ENCODE data around the gene GTPBP3. TPM values are rescaled to one million over a fixed set of nuclear protein-coding genes. Genes with fewer than 3 reads are reported as not detected.

Gene GTPBP3
- polyA plus RNA-seq, 3 donors, result 1.0 to 22.0 (median 1.7) TPM

DNA sequence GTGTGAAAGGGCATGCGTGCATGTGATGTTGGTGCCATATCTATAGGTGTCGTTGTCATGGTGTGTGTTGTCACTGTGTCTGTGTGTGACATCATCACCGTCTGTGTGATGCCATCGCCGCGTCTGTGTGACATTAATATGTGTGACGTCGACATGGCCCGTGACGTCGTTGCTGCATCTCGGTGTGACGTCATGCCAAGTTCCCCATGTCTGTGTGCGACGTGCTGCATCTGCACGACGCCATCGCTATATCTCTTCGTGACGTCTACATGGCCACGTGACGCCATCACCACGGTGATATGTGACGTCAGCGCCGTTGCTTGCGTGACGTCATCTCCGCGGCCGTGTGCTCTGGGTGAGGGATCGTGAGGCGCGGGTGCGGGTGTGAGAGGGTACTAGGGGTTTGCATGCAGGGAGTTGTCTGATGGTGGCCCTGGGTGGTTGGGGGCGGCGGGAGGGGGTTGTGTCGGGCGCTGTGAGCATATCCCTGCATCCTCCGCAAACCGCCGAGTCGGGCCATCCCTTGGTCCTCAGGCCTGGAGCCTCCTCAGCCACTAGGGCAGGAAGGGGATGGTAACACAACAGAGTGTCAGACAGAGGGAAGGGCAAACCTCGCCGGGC is 14.6 kb downstream of the GTPBP3 start:
- H3K36me3 Mint-ChIP-seq, result no peaks in the 10 kb centered on the region
- H3K27ac Mint-ChIP-seq, result no peak overlapping the region
- Histone ChIP-seq H3K4me2 (replicated peaks; ENCODE audit: extremely low read depth, low read length, poor library complexity, severe bottlenecking) (no peak overlapping the region), H3K27ac (ENCODE audit: low read depth in 1 of 2, low read length in 2 of 2) (no peak overlapping the region), H3K9me3 (replicated peaks in 1 of 2; ENCODE audit: control insufficient read depth in 1 of 2, insufficient read depth in 1 of 2, low read length in 2 of 2) (no peaks in the 10 kb centered on the region), H3K4me3 (replicated peaks in 1 of 3; ENCODE audit: low read depth in 2 of 3, low read length in 3 of 3) (no peak overlapping the region), H3K4me1 (ENCODE audit: control insufficient read depth in 1 of 2, insufficient read depth in 2 of 2, low read length in 2 of 2) (peaks cover 3 to 5% of the 10 kb centered on the region in 2 donors), H4K20me1 (ENCODE audit: insufficient read depth, low read length) (no peaks in the 10 kb centered on the region), H3K36me3 (replicated peaks in 1 of 2; ENCODE audit: control insufficient read depth in 1 of 2, insufficient read depth in 2 of 2, low read length in 2 of 2) (no peaks in the 10 kb centered on the region), H3K79me2 (ENCODE audit: insufficient read depth, low read length) (no peaks in the 10 kb centered on the region), H2AFZ (ENCODE audit: insufficient read depth, low read depth, low read length, poor library complexity, severe bottlenecking) (no peak overlapping the region), H3K27me3 (ENCODE audit: control insufficient read depth in 2 of 2, insufficient read depth in 2 of 2, low read length in 2 of 2) (peaks cover 0 to 19% of the 10 kb centered on the region in 2 donors), H3K9ac (ENCODE audit: insufficient read depth, low read length, poor library complexity, severe bottlenecking) (no peak overlapping the region)
- WGBS (ENCODE audit: insufficient coverage), result 85% methylated on average over 35 of the region's 45 CpGs
- peaks cover 18% of the 10 kb centered on the region for H3K4me1 Mint-ChIP-seq
- TF ChIP-seq, protein P1, sequence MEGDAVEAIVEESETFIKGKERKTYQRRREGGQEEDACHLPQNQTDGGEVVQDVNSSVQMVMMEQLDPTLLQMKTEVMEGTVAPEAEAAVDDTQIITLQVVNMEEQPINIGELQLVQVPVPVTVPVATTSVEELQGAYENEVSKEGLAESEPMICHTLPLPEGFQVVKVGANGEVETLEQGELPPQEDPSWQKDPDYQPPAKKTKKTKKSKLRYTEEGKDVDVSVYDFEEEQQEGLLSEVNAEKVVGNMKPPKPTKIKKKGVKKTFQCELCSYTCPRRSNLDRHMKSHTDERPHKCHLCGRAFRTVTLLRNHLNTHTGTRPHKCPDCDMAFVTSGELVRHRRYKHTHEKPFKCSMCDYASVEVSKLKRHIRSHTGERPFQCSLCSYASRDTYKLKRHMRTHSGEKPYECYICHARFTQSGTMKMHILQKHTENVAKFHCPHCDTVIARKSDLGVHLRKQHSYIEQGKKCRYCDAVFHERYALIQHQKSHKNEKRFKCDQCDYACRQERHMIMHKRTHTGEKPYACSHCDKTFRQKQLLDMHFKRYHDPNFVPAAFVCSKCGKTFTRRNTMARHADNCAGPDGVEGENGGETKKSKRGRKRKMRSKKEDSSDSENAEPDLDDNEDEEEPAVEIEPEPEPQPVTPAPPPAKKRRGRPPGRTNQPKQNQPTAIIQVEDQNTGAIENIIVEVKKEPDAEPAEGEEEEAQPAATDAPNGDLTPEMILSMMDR (IDR thresholded peaks at IDR 0.05), result no peak
- intact Hi-C loops (cut with micrococcal nuclease), result no loop called here
- H3K9me3 Mint-ChIP-seq, result peaks cover 0 to 3% (median 0%) of the 10 kb centered on the region in 7 donors
- no peak for DNase-seq
- H3K4me3 Mint-ChIP-seq, result peak overlapping the region in 1 of 2 donors; percentile 69
- H3K27me3 Mint-ChIP-seq (ENCODE audit: low read depth in 3 of 3), result peaks cover 17 to 53% (median 44%) of the 10 kb centered on the region in 3 donors

DNA sequence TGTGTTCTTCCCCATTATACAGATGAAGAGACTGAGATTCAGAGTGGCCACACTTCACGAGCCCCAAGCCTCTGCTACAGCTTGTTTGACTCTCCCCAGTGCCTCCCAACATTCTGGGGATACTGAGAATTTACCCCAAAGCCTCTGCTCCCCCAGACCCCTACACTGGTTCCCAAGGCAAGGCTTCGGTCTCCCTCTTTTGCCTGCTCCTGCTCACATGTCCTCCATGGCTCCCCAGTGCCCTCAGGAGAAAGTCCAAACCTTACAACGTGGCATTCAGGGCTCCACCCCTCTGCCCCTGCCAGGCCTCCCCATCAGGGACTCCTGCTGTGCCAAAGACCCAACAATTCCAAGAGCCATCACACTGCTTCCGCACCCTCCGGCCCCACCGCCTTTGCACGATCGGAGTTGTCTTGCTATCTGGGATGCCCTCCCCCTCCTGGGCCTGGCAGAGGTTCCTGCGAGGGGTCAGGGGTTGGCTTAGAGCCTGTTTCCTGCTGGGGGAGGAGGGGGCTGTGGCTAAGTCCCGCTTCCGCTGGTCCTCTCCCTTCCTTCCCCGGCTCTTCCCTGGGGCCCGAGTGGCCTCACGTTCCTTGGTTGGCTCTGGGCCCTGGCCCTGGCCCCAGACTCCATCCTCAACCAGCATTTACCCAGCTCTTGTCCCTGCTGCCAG is 15.4 kb downstream of the GTPBP3 start:
- Histone ChIP-seq H3K9me3 (replicated peaks in 1 of 2; ENCODE audit: control insufficient read depth in 1 of 2, insufficient read depth in 1 of 2, low read length in 2 of 2) (no peaks in the 10 kb centered on the region), H3K9ac (ENCODE audit: insufficient read depth, low read length, poor library complexity, severe bottlenecking) (no peak overlapping the region), H2AFZ (ENCODE audit: insufficient read depth, low read depth, low read length, poor library complexity, severe bottlenecking) (peak overlapping the region; percentile 41), H3K27ac (ENCODE audit: low read depth in 1 of 2, low read length in 2 of 2) (no peak overlapping the region), H3K4me2 (replicated peaks; ENCODE audit: extremely low read depth, low read length, poor library complexity, severe bottlenecking) (no peak overlapping the region), H3K27me3 (ENCODE audit: control insufficient read depth in 2 of 2, insufficient read depth in 2 of 2, low read length in 2 of 2) (peaks cover 0 to 17% of the 10 kb centered on the region in 2 donors), H3K79me2 (ENCODE audit: insufficient read depth, low read length) (no peaks in the 10 kb centered on the region), H3K36me3 (replicated peaks in 1 of 2; ENCODE audit: control insufficient read depth in 1 of 2, insufficient read depth in 2 of 2, low read length in 2 of 2) (no peaks in the 10 kb centered on the region), H3K4me1 (ENCODE audit: control insufficient read depth in 1 of 2, insufficient read depth in 2 of 2, low read length in 2 of 2) (peaks cover 3 to 5% of the 10 kb centered on the region in 2 donors), H3K4me3 (replicated peaks in 1 of 3; ENCODE audit: low read depth in 2 of 3, low read length in 3 of 3) (no peak overlapping the region), H4K20me1 (ENCODE audit: insufficient read depth, low read length) (no peaks in the 10 kb centered on the region)
- Mint-ChIP-seq H3K36me3 (no peaks in the 10 kb centered on the region), H3K9me3 (peaks cover 0 to 3% (median 0%) of the 10 kb centered on the region in 7 donors), H3K27ac (no peak overlapping the region), H3K4me1 (peaks cover 22% of the 10 kb centered on the region), H3K4me3 (no peak overlapping the region), H3K27me3 (ENCODE audit: low read depth in 3 of 3) (peaks cover 16 to 49% (median 43%) of the 10 kb centered on the region in 3 donors)
- intact Hi-C loops (cut with micrococcal nuclease), result no loop called here
- no peak for DNase-seq
- TF ChIP-seq, protein P1 (IDR thresholded peaks at IDR 0.05), result no peak
- 39% methylated on average over 6 of the region's 14 CpGs for WGBS (ENCODE audit: insufficient coverage)

All from CD14-positive monocyte (primary cell).